ENCODE data around the gene TIMM22.

TIMM22 gene

DNA sequence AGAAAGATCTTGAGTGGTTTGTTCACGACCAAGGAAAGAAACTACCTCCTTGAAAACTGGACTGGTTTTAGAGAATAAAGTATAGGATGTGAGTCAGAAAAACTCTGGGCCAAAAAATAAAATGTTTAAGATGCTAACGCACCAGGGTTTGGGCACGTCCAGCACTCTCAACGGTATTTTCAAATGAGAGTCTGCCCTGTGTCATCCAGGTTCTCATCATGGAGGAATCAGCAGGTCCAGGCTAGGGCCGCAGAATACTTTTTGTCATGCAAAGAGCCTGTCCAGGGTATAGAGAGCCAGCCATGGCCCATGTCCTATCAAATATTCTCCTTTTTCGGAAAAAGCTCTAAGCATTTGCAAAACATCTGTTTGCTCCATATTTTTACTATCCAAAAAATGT, 19.8 kb upstream of the TIMM22 start:
- no peak for ATAC-seq (replicated peaks; ENCODE audit: extremely low read depth, poor library complexity, severe bottlenecking)
- H3K36me3 Mint-ChIP-seq (ENCODE audit: insufficient read depth) = peaks cover 4% of the 10 kb centered on the region
- peaks cover 17% of the 10 kb centered on the region for H3K4me1 Mint-ChIP-seq
- DNase-seq (ENCODE audit: low spot score in 2 of 2) = no peak
- no peak overlapping the region for H3K4me3 Mint-ChIP-seq
- H3K27me3 Mint-ChIP-seq = peaks cover 47% of the 10 kb centered on the region
- no peak overlapping the region for H3K27ac Mint-ChIP-seq (ENCODE audit: low read depth)
- H3K9me3 Mint-ChIP-seq = no peaks in the 10 kb centered on the region

- peaks cover 47% of the 10 kb centered on the region for H3K27me3 Mint-ChIP-seq
Observed at GRCh38 chr17:978103-979093, 18.5 kb upstream of the TIMM22 start.

GRCh38 chr17:979212-979538, 17.8 kb upstream of the TIMM22 start:
- H3K4me3 Mint-ChIP-seq = no peak overlapping the region
- no peaks in the 10 kb centered on the region for H3K9me3 Mint-ChIP-seq
- peaks cover 17% of the 10 kb centered on the region for H3K4me1 Mint-ChIP-seq
- DNase-seq (ENCODE audit: low spot score in 2 of 2) (no peak), ATAC-seq (replicated peaks; ENCODE audit: extremely low read depth, poor library complexity, severe bottlenecking) (no peak)
- peaks cover 45% of the 10 kb centered on the region for H3K27me3 Mint-ChIP-seq
- H3K27ac Mint-ChIP-seq (ENCODE audit: low read depth) = no peak overlapping the region
- peaks cover 4% of the 10 kb centered on the region for H3K36me3 Mint-ChIP-seq (ENCODE audit: insufficient read depth)

More at GRCh38 chr17:978103-979093, 18.5 kb upstream of the TIMM22 start:
- no peaks in the 10 kb centered on the region for H3K9me3 Mint-ChIP-seq
- ATAC-seq (replicated peaks; ENCODE audit: extremely low read depth, poor library complexity, severe bottlenecking) = no peak
- peaks cover 17% of the 10 kb centered on the region for H3K4me1 Mint-ChIP-seq
- peak overlapping the region; percentile 68 for H3K4me3 Mint-ChIP-seq
- peaks cover 4% of the 10 kb centered on the region for H3K36me3 Mint-ChIP-seq (ENCODE audit: insufficient read depth)
- DNase-seq (ENCODE audit: low spot score in 2 of 2) = no peak
- H3K27ac Mint-ChIP-seq (ENCODE audit: low read depth) = no peak overlapping the region

DNA sequence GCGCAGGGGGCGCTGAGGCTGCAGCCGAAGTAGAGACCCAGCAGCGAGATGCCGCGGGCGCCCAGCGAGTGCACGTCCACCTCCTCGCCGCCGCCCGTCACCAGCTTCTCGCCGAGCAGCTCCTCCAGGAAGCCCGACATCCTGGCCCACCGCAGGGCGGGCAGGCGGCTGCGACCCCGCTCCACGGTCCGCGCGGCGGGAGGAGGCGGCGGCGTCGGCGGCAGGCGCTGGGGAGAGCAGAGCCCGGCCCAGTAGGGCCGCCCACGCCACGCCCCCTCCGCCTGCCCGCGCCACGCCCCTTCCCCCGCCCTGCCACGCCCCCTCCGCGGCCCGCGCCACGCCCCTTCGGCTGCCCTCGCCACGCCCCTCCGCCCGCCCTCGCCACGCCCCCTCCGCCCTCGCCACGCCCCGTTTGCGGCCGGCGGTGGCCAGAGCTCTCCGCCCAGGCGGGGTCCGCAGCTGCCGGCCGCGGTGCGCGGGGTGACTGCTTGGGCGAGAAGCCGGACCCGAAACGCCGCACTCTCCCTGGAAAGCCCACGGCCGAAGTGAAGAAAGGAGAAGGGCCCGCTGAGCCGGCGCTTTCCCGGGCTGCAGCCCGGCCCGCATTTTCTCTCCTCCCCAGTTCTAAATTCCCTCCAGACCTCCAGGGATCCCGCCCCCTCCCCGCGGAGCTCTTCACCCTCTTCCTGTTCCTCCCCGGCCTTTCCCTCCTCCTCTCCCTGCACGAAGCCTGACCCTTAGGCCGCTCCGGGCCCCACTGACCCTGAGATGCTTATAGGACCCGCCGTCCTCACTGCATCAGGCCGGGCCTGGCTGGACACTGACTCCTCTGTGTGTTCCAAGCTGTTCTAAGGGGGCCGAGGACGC, 17.2 kb upstream of the TIMM22 start, which contains the start of gene NXN:
Gene NXN, minus strand, starts transcription at position 238 of the 867 bp plus-strand sequence.
- Mint-ChIP-seq H3K27me3 (peaks cover 39% of the 10 kb centered on the region), H3K4me1 (peaks cover 17% of the 10 kb centered on the region), H3K4me3 (peak within 1 kb of the TSS; percentile 73), H3K9me3 (no peaks in the 10 kb centered on the region), H3K27ac (ENCODE audit: low read depth) (no peak within 1 kb of the TSS), H3K36me3 (ENCODE audit: insufficient read depth) (peaks cover 4% of the 10 kb centered on the region)
- ATAC-seq (replicated peaks; ENCODE audit: extremely low read depth, poor library complexity, severe bottlenecking) (peak; percentile 79), DNase-seq (ENCODE audit: low spot score in 2 of 2) (peak; percentile 71 to 83)

GRCh38 chr17:980406-981291, 16.3 kb upstream of the TIMM22 start:
- Mint-ChIP-seq H3K36me3 (ENCODE audit: insufficient read depth) (peaks cover 4% of the 10 kb centered on the region), H3K9me3 (no peaks in the 10 kb centered on the region), H3K4me1 (peaks cover 17% of the 10 kb centered on the region), H3K27ac (ENCODE audit: low read depth) (no peak overlapping the region), H3K27me3 (peaks cover 30% of the 10 kb centered on the region), H3K4me3 (peak overlapping the region; percentile 73)
- ATAC-seq (replicated peaks; ENCODE audit: extremely low read depth, poor library complexity, severe bottlenecking) = peak; percentile 82
- DNase-seq (ENCODE audit: low spot score in 2 of 2) = peak; percentile 55 to 73

- peaks cover 24% of the 10 kb centered on the region for H3K27me3 Mint-ChIP-seq
Observed at GRCh38 chr17:981292-981658, 15.7 kb upstream of the TIMM22 start.

DNA sequence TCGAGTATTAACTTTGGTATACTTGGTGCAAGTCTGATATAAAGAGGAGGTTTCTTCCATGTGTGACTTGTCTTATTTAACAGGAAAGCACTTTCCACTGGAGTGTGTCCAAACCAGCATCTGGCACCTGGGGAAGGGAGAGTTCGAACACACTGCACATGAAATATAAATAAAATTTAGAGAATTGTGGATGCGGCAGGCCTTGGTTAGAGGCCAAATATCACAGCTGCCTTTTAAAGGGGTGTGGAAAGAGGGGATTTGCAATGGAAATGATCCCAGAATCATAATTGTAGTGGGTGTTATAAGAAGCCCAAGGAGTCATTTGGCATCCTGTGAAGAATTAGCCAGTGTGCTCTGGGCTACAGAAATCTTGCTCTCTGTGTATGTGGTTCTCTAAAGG, 13.0 kb upstream of the TIMM22 start:
- Mint-ChIP-seq H3K27ac (ENCODE audit: low read depth) (no peak overlapping the region), H3K36me3 (ENCODE audit: insufficient read depth) (peaks cover 4% of the 10 kb centered on the region), H3K9me3 (no peaks in the 10 kb centered on the region), H3K4me3 (no peak overlapping the region), H3K27me3 (no peaks in the 10 kb centered on the region), H3K4me1 (peaks cover 11% of the 10 kb centered on the region)
- DNase-seq (ENCODE audit: low spot score in 2 of 2) = no peak
- no peak for ATAC-seq (replicated peaks; ENCODE audit: extremely low read depth, poor library complexity, severe bottlenecking)

More at GRCh38 chr17:981292-981658, 15.7 kb upstream of the TIMM22 start:
- Mint-ChIP-seq H3K27ac (ENCODE audit: low read depth) (no peak overlapping the region), H3K4me3 (peak overlapping the region; percentile 73), H3K9me3 (no peaks in the 10 kb centered on the region), H3K36me3 (ENCODE audit: insufficient read depth) (peaks cover 4% of the 10 kb centered on the region), H3K4me1 (peaks cover 17% of the 10 kb centered on the region)
- no peak for ATAC-seq (replicated peaks; ENCODE audit: extremely low read depth, poor library complexity, severe bottlenecking)
- DNase-seq (ENCODE audit: low spot score in 2 of 2) = no peak

GRCh38 chr17:986322-986929, 10.5 kb upstream of the TIMM22 start:
- Mint-ChIP-seq H3K4me3 (no peak overlapping the region), H3K36me3 (ENCODE audit: insufficient read depth) (no peaks in the 10 kb centered on the region), H3K27ac (ENCODE audit: low read depth) (no peak overlapping the region), H3K27me3 (no peaks in the 10 kb centered on the region), H3K9me3 (no peaks in the 10 kb centered on the region), H3K4me1 (no peaks in the 10 kb centered on the region)
- ATAC-seq (replicated peaks; ENCODE audit: extremely low read depth, poor library complexity, severe bottlenecking) (no peak), DNase-seq (ENCODE audit: low spot score in 2 of 2) (no peak)

- H3K27ac Mint-ChIP-seq (ENCODE audit: low read depth) = no peak overlapping the region
- DNase-seq (ENCODE audit: low spot score in 2 of 2) (no peak), ATAC-seq (replicated peaks; ENCODE audit: extremely low read depth, poor library complexity, severe bottlenecking) (no peak)
- no peak overlapping the region for H3K4me3 Mint-ChIP-seq
- H3K4me1 Mint-ChIP-seq = no peaks in the 10 kb centered on the region
- no peaks in the 10 kb centered on the region for H3K27me3 Mint-ChIP-seq
- no peaks in the 10 kb centered on the region for H3K36me3 Mint-ChIP-seq (ENCODE audit: insufficient read depth)
- H3K9me3 Mint-ChIP-seq = no peaks in the 10 kb centered on the region
Observed at GRCh38 chr17:987931-988330, 9.0 kb upstream of the TIMM22 start.

GRCh38 chr17:988561-988960, 8.4 kb upstream of the TIMM22 start:
- Mint-ChIP-seq H3K9me3 (peaks cover 4% of the 10 kb centered on the region), H3K27ac (ENCODE audit: low read depth) (no peak overlapping the region), H3K36me3 (ENCODE audit: insufficient read depth) (no peaks in the 10 kb centered on the region), H3K27me3 (no peaks in the 10 kb centered on the region), H3K4me1 (no peaks in the 10 kb centered on the region), H3K4me3 (no peak overlapping the region)
- DNase-seq (ENCODE audit: low spot score in 2 of 2) (no peak), ATAC-seq (replicated peaks; ENCODE audit: extremely low read depth, poor library complexity, severe bottlenecking) (no peak)

DNA sequence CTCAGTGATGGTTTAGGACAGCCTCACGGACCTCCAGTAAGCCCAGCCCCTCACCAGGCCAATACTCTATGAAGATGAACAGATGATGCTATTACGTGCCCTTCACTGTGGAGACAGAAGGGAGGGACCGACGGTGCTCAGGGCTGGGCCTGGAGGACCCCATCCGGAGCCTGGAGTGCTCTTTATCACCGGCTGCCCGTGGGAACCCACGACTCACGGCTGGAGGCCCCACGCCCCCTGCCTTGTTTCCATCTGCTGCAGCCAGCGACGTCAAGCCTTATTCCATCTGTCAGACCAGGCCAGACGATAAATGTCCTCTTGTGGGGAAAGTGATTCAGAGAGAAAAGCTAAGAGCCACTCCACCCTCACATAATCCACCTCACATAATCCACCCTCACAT, 4.0 kb upstream of the TIMM22 start:
- H3K4me3 Mint-ChIP-seq = no peak overlapping the region
- no peaks in the 10 kb centered on the region for H3K27me3 Mint-ChIP-seq
- H3K4me1 Mint-ChIP-seq = peaks cover 8% of the 10 kb centered on the region
- H3K36me3 Mint-ChIP-seq (ENCODE audit: insufficient read depth) = peaks cover 8% of the 10 kb centered on the region
- no peak for ATAC-seq (replicated peaks; ENCODE audit: extremely low read depth, poor library complexity, severe bottlenecking)
- DNase-seq (ENCODE audit: low spot score in 2 of 2) = no peak
- H3K27ac Mint-ChIP-seq (ENCODE audit: low read depth) = no peak overlapping the region
- peaks cover 13% of the 10 kb centered on the region for H3K9me3 Mint-ChIP-seq

Data from central memory CD8-positive, alpha-beta T cell (primary cell).